ENCODE data around the gene PLPPR5.
"Not testable (repeated sequence)": the region's sequence is repeated elsewhere in the genome, so short reads cannot be mapped to it uniquely, and the experiment has no call there.

The PLPPR5 gene

DNA sequence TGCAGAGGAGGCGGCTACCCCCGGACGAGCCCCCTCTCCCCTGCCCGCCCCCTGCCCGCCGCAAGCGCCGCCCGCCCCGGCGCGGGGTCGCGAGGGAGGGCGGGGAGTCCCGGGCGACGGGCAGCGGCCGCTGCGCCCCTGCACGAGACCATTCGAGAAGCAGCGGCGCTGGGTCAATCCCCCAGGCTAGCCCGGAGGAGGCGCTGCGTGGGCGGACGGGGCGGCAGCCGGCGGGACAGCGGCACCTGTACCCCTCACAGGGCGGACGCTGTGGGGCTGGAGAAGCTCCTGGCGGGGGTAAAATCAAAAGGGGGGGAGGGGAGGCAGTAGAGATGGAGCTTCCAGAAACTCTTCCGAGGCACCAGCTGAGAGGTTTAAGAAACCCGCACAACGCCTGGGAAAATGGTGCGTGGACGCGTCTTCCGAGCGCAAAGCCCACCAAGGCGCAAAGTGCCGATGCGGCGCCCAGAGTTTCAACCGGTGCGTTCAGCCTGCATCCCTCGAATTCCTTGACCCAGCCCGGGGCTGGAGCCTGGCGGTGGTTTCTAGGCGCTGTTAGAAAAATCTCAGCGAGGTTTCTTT is at the start of gene PLPPR5:
PLPPR5 (minus strand) TSS at position 1 of the 582 bp plus-strand sequence. CDS start 190 bp downstream, outside the sequence.
- no peak within 1 kb of the TSS for H3K27ac ChIP-seq (ENCODE audit: low read length)

DNA sequence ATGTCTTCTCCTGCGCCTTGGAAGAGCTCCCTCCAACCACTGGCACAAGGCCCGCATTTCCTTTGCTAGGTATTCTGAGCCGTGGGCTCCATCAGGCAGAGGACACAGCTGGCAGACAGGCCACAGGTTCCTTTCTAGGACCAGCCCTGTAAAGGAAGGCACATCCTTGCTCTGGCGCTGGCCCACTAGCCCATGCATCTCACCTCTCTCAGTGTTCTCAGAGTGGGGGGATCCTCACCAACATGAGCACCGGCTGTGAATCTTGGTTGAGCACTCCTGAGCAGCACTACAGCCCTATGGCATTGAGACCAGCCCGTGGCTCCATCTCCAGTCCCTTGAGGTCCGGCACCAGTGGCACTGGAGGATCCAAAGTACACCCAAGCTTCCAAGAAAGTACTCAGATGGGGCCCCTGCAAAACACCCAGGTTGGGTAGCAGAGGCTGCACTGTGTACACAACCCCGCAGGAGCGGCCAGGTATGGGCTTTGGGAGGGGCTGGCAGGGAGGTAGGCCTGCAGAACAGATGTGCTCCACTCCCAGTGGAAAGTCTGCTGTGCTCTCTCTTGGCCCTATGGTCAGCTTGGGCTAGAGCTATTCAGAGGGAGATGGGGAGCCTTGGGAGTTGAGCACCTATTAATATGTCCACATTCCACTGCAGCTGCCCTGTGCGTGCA is 47.1 kb upstream of the PLPPR5 start:
- no peaks in the 10 kb centered on the region for H3K9me3 ChIP-seq (ENCODE audit: insufficient read depth, low read length, severe bottlenecking)
- H3K4me2 ChIP-seq (ENCODE audit: insufficient read depth, low read length), result no peak overlapping the region
- H4K20me1 ChIP-seq (ENCODE audit: insufficient read depth, low read length), result no peaks in the 10 kb centered on the region
- H2AFZ ChIP-seq (ENCODE audit: low read depth, low read length), result no peak overlapping the region
- H3K4me3 ChIP-seq (ENCODE audit: low read depth in 1 of 2, low read length in 2 of 2), result no peak overlapping the region
- DNase-seq (no peak), ATAC-seq (ENCODE audit: insufficient read depth, low read depth) (no peak)
- no peaks in the 10 kb centered on the region for H3K79me2 ChIP-seq (ENCODE audit: insufficient read depth, low read length)
- TF ChIP-seq EZH2 (IDR thresholded peaks at IDR 0.05; ENCODE audit: borderline replicate concordance, low read depth, low read length, severe bottlenecking) (no peak), CTCF (IDR thresholded peaks at IDR 0.05; ENCODE audit: borderline replicate concordance, extremely low read depth, low read length, poor library complexity, severe bottlenecking) (no peak)
- no peaks in the 10 kb centered on the region for H3K27me3 ChIP-seq (ENCODE audit: insufficient read depth, low read length, poor library complexity)
- no peaks in the 10 kb centered on the region for H3K36me3 ChIP-seq (ENCODE audit: insufficient read depth, low read length)
- no peak overlapping the region for H3K9ac ChIP-seq (ENCODE audit: low read depth, low read length)
- H3K4me1 ChIP-seq (ENCODE audit: insufficient read depth, low read length), result no peaks in the 10 kb centered on the region
- no peak overlapping the region for H3K27ac ChIP-seq (ENCODE audit: low read length)

More for the DNA sequence above, at the start of gene PLPPR5:
- no peak for ATAC-seq (ENCODE audit: insufficient read depth, low read depth)
- H3K27me3 ChIP-seq (ENCODE audit: insufficient read depth, low read length, poor library complexity), result no peaks in the 10 kb centered on the region
- no peak for TF ChIP-seq EZH2 (IDR thresholded peaks at IDR 0.05; ENCODE audit: borderline replicate concordance, low read depth, low read length, severe bottlenecking)
- no peak for TF ChIP-seq CTCF (IDR thresholded peaks at IDR 0.05; ENCODE audit: borderline replicate concordance, extremely low read depth, low read length, poor library complexity, severe bottlenecking)
- H3K79me2 ChIP-seq (ENCODE audit: insufficient read depth, low read length), result no peaks in the 10 kb centered on the region
- no peaks in the 10 kb centered on the region for H3K36me3 ChIP-seq (ENCODE audit: insufficient read depth, low read length)
- no peaks in the 10 kb centered on the region for H3K4me1 ChIP-seq (ENCODE audit: insufficient read depth, low read length)
- H3K9ac ChIP-seq (ENCODE audit: low read depth, low read length), result no peak within 1 kb of the TSS
- no peak within 1 kb of the TSS for H3K4me3 ChIP-seq (ENCODE audit: low read depth in 1 of 2, low read length in 2 of 2)
- no peak for DNase-seq
- H2AFZ ChIP-seq (ENCODE audit: low read depth, low read length), result no peak within 1 kb of the TSS
- H3K9me3 ChIP-seq (ENCODE audit: insufficient read depth, low read length, severe bottlenecking), result no peaks in the 10 kb centered on the region
- H4K20me1 ChIP-seq (ENCODE audit: insufficient read depth, low read length), result no peaks in the 10 kb centered on the region
- no peak within 1 kb of the TSS for H3K4me2 ChIP-seq (ENCODE audit: insufficient read depth, low read length)

- no peaks in the 10 kb centered on the region for H3K27me3 ChIP-seq (ENCODE audit: insufficient read depth, low read length, poor library complexity)
- H3K4me1 ChIP-seq (ENCODE audit: insufficient read depth, low read length), result no peaks in the 10 kb centered on the region
- DNase-seq, result no peak
- no peaks in the 10 kb centered on the region for H3K36me3 ChIP-seq (ENCODE audit: insufficient read depth, low read length)
- H3K27ac ChIP-seq (ENCODE audit: low read length), result no peak overlapping the region
- H3K79me2 ChIP-seq (ENCODE audit: insufficient read depth, low read length), result no peaks in the 10 kb centered on the region
- no peaks in the 10 kb centered on the region for H3K9me3 ChIP-seq (ENCODE audit: insufficient read depth, low read length, severe bottlenecking)
- TF ChIP-seq CTCF (IDR thresholded peaks at IDR 0.05; ENCODE audit: borderline replicate concordance, extremely low read depth, low read length, poor library complexity, severe bottlenecking) (no peak), EZH2 (IDR thresholded peaks at IDR 0.05; ENCODE audit: borderline replicate concordance, low read depth, low read length, severe bottlenecking) (no peak)
- H4K20me1 ChIP-seq (ENCODE audit: insufficient read depth, low read length), result no peaks in the 10 kb centered on the region
- H3K4me2 ChIP-seq (ENCODE audit: insufficient read depth, low read length), result no peak overlapping the region
- H3K4me3 ChIP-seq (ENCODE audit: low read depth in 1 of 2, low read length in 2 of 2), result no peak overlapping the region
- H2AFZ ChIP-seq (ENCODE audit: low read depth, low read length), result no peak overlapping the region
- H3K9ac ChIP-seq (ENCODE audit: low read depth, low read length), result no peak overlapping the region
- no peak for ATAC-seq (ENCODE audit: insufficient read depth, low read depth)
These were observed 45.1 kb upstream of the PLPPR5 start for GRCh38 chr1:99049745-99050144.

DNA sequence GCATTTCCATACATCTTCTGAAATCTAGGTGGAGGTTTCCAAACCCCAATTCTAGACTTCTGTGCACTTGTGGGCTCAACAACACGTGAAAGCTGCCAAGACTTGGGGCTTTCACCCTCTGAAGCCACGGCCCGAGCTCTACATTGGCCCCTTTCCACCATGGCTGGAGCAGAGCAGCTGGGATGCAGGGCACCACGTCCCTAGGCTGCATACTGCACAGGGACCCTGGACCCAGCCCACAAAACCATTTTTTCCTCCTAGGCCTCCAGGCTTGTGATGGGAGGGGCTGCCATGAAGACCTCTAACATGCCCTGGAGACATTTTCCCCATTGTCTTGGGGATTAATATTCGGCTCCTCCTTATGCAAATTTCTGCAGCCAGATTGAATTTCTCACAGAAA is 32.1 kb upstream of the PLPPR5 start:
- H4K20me1 ChIP-seq (ENCODE audit: insufficient read depth, low read length); ATAC-seq (ENCODE audit: insufficient read depth, low read depth); DNase-seq; H3K79me2 ChIP-seq (ENCODE audit: insufficient read depth, low read length); H3K4me2 ChIP-seq (ENCODE audit: insufficient read depth, low read length); H3K4me3 ChIP-seq (ENCODE audit: low read depth in 1 of 2, low read length in 2 of 2); H3K4me1 ChIP-seq (ENCODE audit: insufficient read depth, low read length); H3K9ac ChIP-seq (ENCODE audit: low read depth, low read length); H3K36me3 ChIP-seq (ENCODE audit: insufficient read depth, low read length); H3K27ac ChIP-seq (ENCODE audit: low read length); H2AFZ ChIP-seq (ENCODE audit: low read depth, low read length); H3K27me3 ChIP-seq (ENCODE audit: insufficient read depth, low read length, poor library complexity): not testable (repeated sequence)
- peaks cover 24% of the 10 kb centered on the region for H3K9me3 ChIP-seq (ENCODE audit: insufficient read depth, low read length, severe bottlenecking)

Data from DND-41 (cell line).